H1 (cell line): ENCODE data around the gene SRGAP2C. TPM values are rescaled to one million over a fixed set of nuclear protein-coding genes. Genes with fewer than 3 reads are reported as not detected.
"Not testable (repeated sequence)": the region's sequence is repeated elsewhere in the genome, so short reads cannot be mapped to it uniquely, and the experiment has no call there.

Experiments
- CTCF ChIA-PET: fragments of 300-600 bp; sonication (Branson Sonifier 250); formaldehyde crosslinking; loops from one replicate; lab custom pipeline; 2021; ENCODE audit not compliant: partially characterized antibody; lab: Charles Lee
- POLR2A ChIA-PET: fragments of 300-600 bp; sonication (Branson Sonifier 250); formaldehyde crosslinking; loops from one replicate; lab custom pipeline; 2021; ENCODE audit warnings: inconsistent platforms; ENCODE audit not compliant: partially characterized antibody; lab: Charles Lee
- DNase-seq, 2 experiments: peaks; one replicate each; pipeline versions ENCODE4 v3.0.0 to v3.0.0-alpha.2; 2010 to 2022; ENCODE audit warnings: low spot score in 2 of 2, low read depth in 1 of 2, mixed read lengths in 1 of 2
- FAIRE-seq: peaks from 2 replicates; lab custom pipeline; 2011; peaks lifted over from hg19 to GRCh38; lab: Jason Lieb, UNC
- H2AFZ ChIP-seq: 2 replicates; pipeline ENCODE4 v1.8.1; 2012; ENCODE audit warnings: low read length, inconsistent platforms
- H2AK5ac ChIP-seq: 2 replicates; pipeline ENCODE4 v1.6.1; 2013; ENCODE audit warnings: low read depth, low read length
- H2BK120ac ChIP-seq: replicated peaks from 2 replicates; pipeline ENCODE3; 2013; ENCODE audit warnings: low read depth, low read length, inconsistent platforms
- H2BK12ac ChIP-seq: 2 replicates; pipeline ENCODE4 v1.6.1; 2013; ENCODE audit warnings: low read depth, low read length
- H2BK15ac ChIP-seq: 2 replicates; pipeline ENCODE4 v1.6.1; 2013; ENCODE audit warnings: low read length
- H2BK20ac ChIP-seq: 2 replicates; pipeline ENCODE4 v1.6.1; 2013; ENCODE audit warnings: low read length
- H2BK5ac ChIP-seq: 2 replicates; pipeline ENCODE4 v1.6.1; 2013; ENCODE audit warnings: low read depth, low read length
- H3K14ac ChIP-seq: 2 replicates; pipeline ENCODE4 v1.6.1; 2013; ENCODE audit warnings: inconsistent platforms; ENCODE audit not compliant: insufficient read length
- H3K18ac ChIP-seq: 2 replicates; pipeline ENCODE4 v1.6.1; 2013; ENCODE audit warnings: low read length; ENCODE audit errors: extremely low read depth
- H3K23ac ChIP-seq: 2 replicates; pipeline ENCODE4 v1.6.1; 2013; ENCODE audit warnings: inconsistent platforms; ENCODE audit not compliant: insufficient read length
- H3K23me2 ChIP-seq: 2 replicates; pipeline ENCODE4 v1.6.1; 2013; ENCODE audit warnings: low read depth, low read length
- H3K27ac ChIP-seq: 2 replicates; pipeline ENCODE4 v1.6.1; 2011; ENCODE audit warnings: low read depth, low read length, inconsistent platforms
- H3K27me3 ChIP-seq, 4 experiments: replicated peaks in 1 of 4; 1 replicate in 1 of 4; 2 replicates in 3 of 4; pipeline versions ENCODE4 v1.6.1 to v1.8.1; 2011 to 2013; ENCODE audit warnings: low read length in 3 of 4, mild to moderate bottlenecking in 3 of 4, inconsistent platforms in 2 of 4, mixed read lengths in 2 of 4, moderate library complexity in 1 of 4; ENCODE audit not compliant: control insufficient read depth in 3 of 4, insufficient read depth in 3 of 4; ENCODE audit errors: extremely low read depth in 1 of 4
- H3K36me3 ChIP-seq, 4 experiments: 2 replicates each; pipeline versions ENCODE4 v1.6.1 to v1.8.1; 2011 to 2013; ENCODE audit warnings: mild to moderate bottlenecking in 4 of 4, low read length in 3 of 4, moderate library complexity in 2 of 4, control low read depth in 1 of 4, inconsistent platforms in 1 of 4; ENCODE audit not compliant: insufficient read depth in 4 of 4, control insufficient read depth in 2 of 4
- H3K4ac ChIP-seq: replicated peaks from 2 replicates; pipeline ENCODE3; 2013; ENCODE audit warnings: low read length, low read depth, mixed read lengths, inconsistent platforms; ENCODE audit not compliant: insufficient read length
- H3K4me1 ChIP-seq, 4 experiments: replicated peaks in 1 of 4; 1 replicate in 1 of 4; 2 replicates in 3 of 4; pipeline versions ENCODE4 v1.6.1 to v1.8.1; 2011 to 2013; ENCODE audit warnings: low read length in 3 of 4, inconsistent platforms in 2 of 4, mixed read lengths in 1 of 4; ENCODE audit not compliant: insufficient read depth in 4 of 4, control insufficient read depth in 3 of 4
- H3K4me2 ChIP-seq, 2 experiments: 2 replicates each; pipeline versions ENCODE4 v1.6.1 to v1.8.1; 2011 to 2013; ENCODE audit warnings: low read depth in 2 of 2, low read length in 2 of 2, control low read depth in 1 of 2, inconsistent platforms in 1 of 2, mild to moderate bottlenecking in 1 of 2; ENCODE audit not compliant: insufficient read depth in 1 of 2
- H3K4me3 ChIP-seq, 4 experiments: fragments of 200-600, 300-600 bp in 1 of 4; sonication (generic), shearing (Covaris generic), sonication (Bioruptor Twin) in 1 of 4; 2 replicates each; pipeline versions ENCODE4 v1.5.1 to v1.8.1; 2011 to 2016; ENCODE audit warnings: low read length in 4 of 4, low read depth in 3 of 4, control low read depth in 2 of 4, inconsistent platforms in 2 of 4, mild to moderate bottlenecking in 2 of 4, mixed read lengths in 1 of 4, moderate library complexity in 1 of 4; ENCODE audit not compliant: insufficient read depth in 2 of 4; ENCODE audit errors: extremely low read depth in 1 of 4
- H3K56ac ChIP-seq: replicated peaks from 2 replicates; pipeline ENCODE3; 2013; ENCODE audit warnings: low read depth, mild to moderate bottlenecking, mixed read lengths, low read length, inconsistent platforms; ENCODE audit not compliant: insufficient read length
- H3K79me1 ChIP-seq: 2 replicates; pipeline ENCODE4 v1.6.1; 2013; ENCODE audit warnings: low read depth, low read length, control low read depth
- H3K79me2 ChIP-seq, 2 experiments: 2 replicates each; pipeline versions ENCODE4 v1.6.1 to v1.8.1; 2012 to 2013; ENCODE audit warnings: low read length in 2 of 2, mild to moderate bottlenecking in 2 of 2, inconsistent platforms in 1 of 2; ENCODE audit not compliant: insufficient read depth in 2 of 2, control insufficient read depth in 1 of 2
- H3K9ac ChIP-seq, 4 experiments: replicated peaks in 1 of 4; 1 replicate in 1 of 4; 2 replicates in 3 of 4; pipeline versions ENCODE4 v1.6.1 to v1.8.1; 2011 to 2013; ENCODE audit warnings: low read depth in 3 of 4, low read length in 3 of 4, control low read depth in 2 of 4, mild to moderate bottlenecking in 2 of 4, moderate library complexity in 2 of 4, inconsistent platforms in 1 of 4; ENCODE audit errors: extremely low read depth in 1 of 4
- H3K9me3 ChIP-seq, 2 experiments: 2 replicates each; pipeline versions ENCODE4 v1.6.1 to v1.8.1; 2012 to 2013; ENCODE audit warnings: mild to moderate bottlenecking in 2 of 2, moderate library complexity in 2 of 2, control low read depth in 1 of 2, inconsistent platforms in 1 of 2, low read depth in 1 of 2, low read length in 1 of 2, mixed read lengths in 1 of 2; ENCODE audit not compliant: insufficient read depth in 2 of 2
- H4K20me1 ChIP-seq, 2 experiments: replicated peaks in 1 of 2; 2 replicates each; pipeline versions ENCODE3 to v1.8.1; 2011 to 2013; ENCODE audit warnings: inconsistent platforms in 2 of 2, low read length in 2 of 2, mild to moderate bottlenecking in 1 of 2; ENCODE audit not compliant: insufficient read depth in 2 of 2, control insufficient read depth in 1 of 2
- H4K5ac ChIP-seq: 2 replicates; pipeline ENCODE4 v1.6.1; 2013; ENCODE audit warnings: low read length, low read depth, mixed read lengths, inconsistent platforms; ENCODE audit not compliant: insufficient read length
- H4K8ac ChIP-seq: 2 replicates; pipeline ENCODE4 v1.8.0; 2013; ENCODE audit warnings: mild to moderate bottlenecking, moderate library complexity, low read length, inconsistent platforms; ENCODE audit not compliant: insufficient read depth; ENCODE audit errors: extremely low read depth
- H4K91ac ChIP-seq: replicated peaks from 2 replicates; pipeline ENCODE3; 2013; ENCODE audit warnings: low read length, mixed read lengths, inconsistent platforms; ENCODE audit not compliant: insufficient read length
- WGBS, 2 experiments: shearing (Covaris generic) in 1 of 2; methylation state at CpG; one replicate each; pipeline versions ENCODE4 v1.1.6 to v1.1.7; 2013 to 2015; ENCODE audit warnings: low lambda C conversion rate in 2 of 2, mixed read lengths in 2 of 2, inconsistent platforms in 1 of 2, low coverage in 1 of 2, missing lambda C conversion rate in 1 of 2; ENCODE audit not compliant: insufficient replicate concordance in 2 of 2, insufficient coverage in 1 of 2, insufficient read length in 1 of 2; ENCODE audit errors: extremely low coverage in 1 of 2, missing lambda C conversion rate in 1 of 2; 5-methylcytosine and 5-hydroxymethylcytosine counted together
- polyA plus RNA-seq, 7 experiments: library from polyadenylated mRNA; depleted of rRNA in 3 of 7; stranded (reverse) in 5 of 7; unstranded in 2 of 7; fragments of >200 nt in 5 of 7; fragments of 200-250 nt in 2 of 7; gene quantifications; 1 replicate in 5 of 7; 2 replicates in 1 of 7; 4 replicates in 1 of 7; pipeline versions ENCODE4 v1.2.1 to v1.2.3, GENCODE V29; 2011 to 2013; ENCODE audit warnings: missing spikeins in 2 of 7, mixed read lengths in 2 of 7
- total RNA-seq: library from RNA; stranded (reverse); fragmentation: NEBNext Ultra II Directional; extraction: Animal tissue kit (Norgen Biotek cat#: 25700); gene quantifications from 2 replicates; pipeline ENCODE4 v1.2.1, GENCODE V29; 2021

The SRGAP2C gene
- total and polyA plus RNA-seq, 2 of the 8 experiments (the other 6 are each of a cell fraction or from before 2014, with no cell fraction given), result 2.5 to 25.2 TPM

DNA sequence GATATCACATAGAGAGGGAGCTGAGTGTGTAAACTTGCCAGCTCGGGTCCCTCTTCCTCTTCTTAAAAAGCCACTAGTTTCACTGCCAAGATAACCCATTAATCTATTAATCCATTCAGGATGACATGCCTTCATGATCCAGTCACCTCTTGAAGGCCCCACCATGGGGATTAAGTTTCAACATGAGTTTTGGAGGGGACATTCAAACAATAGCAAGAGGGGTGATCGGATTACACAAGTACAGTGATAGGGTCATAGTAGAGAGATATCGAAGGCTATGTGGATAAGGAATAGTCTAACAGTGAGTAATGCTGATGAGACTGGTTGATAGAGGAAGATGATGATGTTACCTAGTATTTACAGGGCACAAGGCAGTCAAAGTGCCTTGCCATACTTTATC, 18.2 kb downstream of the SRGAP2C start:
- H3K18ac ChIP-seq, H3K9me3 ChIP-seq: not testable (repeated sequence)

More for the DNA sequence above, 18.2 kb downstream of the SRGAP2C start:
- H3K4me3 ChIP-seq, POLR2A ChIA-PET, H2AFZ ChIP-seq, FAIRE-seq, H3K79me1 ChIP-seq, CTCF ChIA-PET, H3K4me2 ChIP-seq, H3K56ac ChIP-seq, H3K9ac ChIP-seq, H3K36me3 ChIP-seq, H2BK120ac ChIP-seq, H2BK20ac ChIP-seq, H3K27ac ChIP-seq, H4K8ac ChIP-seq, H3K4ac ChIP-seq, H2BK15ac ChIP-seq, DNase-seq, H3K4me1 ChIP-seq, H3K27me3 ChIP-seq, H4K5ac ChIP-seq, H3K23me2 ChIP-seq, H3K14ac ChIP-seq, H4K91ac ChIP-seq, H3K23ac ChIP-seq, H3K79me2 ChIP-seq, H4K20me1 ChIP-seq, H2BK12ac ChIP-seq, H2AK5ac ChIP-seq, H2BK5ac ChIP-seq: not testable (repeated sequence)
- 93% methylated on average over 3 of the region's 3 CpGs; no CpG with 5 or more reads in 1 of the 2 experiments for WGBS, 2 experiments
